Vagina (tissue), 2 donors: ENCODE data around the gene HCRT. TPM values are rescaled to one million over a fixed set of nuclear protein-coding genes. Genes with fewer than 3 reads are reported as not detected.
"Not testable (repeated sequence)": the region's sequence is repeated elsewhere in the genome, so short reads cannot be mapped to it uniquely, and the experiment has no call there.

Source experiments
- DNase-seq, 2 donors: peaks; one replicate each; pipeline ENCODE4 v3.0.0-alpha.2; 2017; ENCODE audit errors: extremely low spot score in 2 of 2
- H3K27ac ChIP-seq: fragments of 200-600 bp; sonication (generic); one replicate; pipeline ENCODE4 v1.5.1; 2019
- H3K27me3 ChIP-seq: fragments of 200-600 bp; sonication (generic); one replicate; pipeline ENCODE4 v1.5.1; 2019
- H3K36me3 ChIP-seq, 2 donors: fragments of 200-600 bp; sonication (generic); one replicate each; pipeline ENCODE4 v1.5.1; 2017 to 2019
- H3K4me1 ChIP-seq: fragments of 200-600 bp; sonication (generic); one replicate; pipeline ENCODE4 v1.5.1; 2019
- H3K4me3 ChIP-seq, 2 donors: fragments of 200-600 bp; sonication (generic); 1 replicate in 1 of 2; 2 replicates in 1 of 2; pipeline ENCODE4 v1.5.1; 2016 to 2019
- H3K9me3 ChIP-seq: fragments of 200-600 bp; sonication (generic); one replicate; pipeline ENCODE4 v1.5.1; 2019
- POLR2A ChIP-seq, 2 donors: fragments of 450-650 bp; IDR thresholded peaks; one replicate each; pipeline ENCODE4 v1.6.1; 2017; ENCODE audit warnings: antibody characterized with exemption in 2 of 2, mild to moderate bottlenecking in 2 of 2, moderate library complexity in 2 of 2
- POLR2AphosphoS5 ChIP-seq, 2 donors: sonication (generic); formaldehyde crosslinking; IDR thresholded peaks; one replicate each; pipeline ENCODE4 v1.9.0; 2017; ENCODE audit warnings: antibody characterized with exemption in 2 of 2, mild to moderate bottlenecking in 2 of 2, low read depth in 1 of 2; ENCODE audit not compliant: insufficient read depth in 1 of 2
- intact Hi-C: fragments of 100-400 bp; cut with DNase I; formaldehyde crosslinking; loops from one replicate; pipeline ENCODE4 v1.15.1; 2023
- total RNA-seq: library from RNA; depleted of rRNA; stranded (reverse); fragments of >200 nt; gene quantifications from one replicate; pipeline ENCODE4 v1.2.3, GENCODE V29; 2016
- TF ChIP-seq, protein P1 (sequence below), 3 experiments: fragments of 450-650 bp in 2 of 3; fragments of 200-600 bp in 1 of 3; sonication (generic) in 1 of 3; IDR thresholded peaks; one replicate each; pipeline ENCODE4 v1.5.1; 2017 to 2019; ENCODE audit warnings: antibody characterized with exemption in 3 of 3, mild to moderate bottlenecking in 2 of 3, moderate library complexity in 2 of 3

Gene HCRT
- total RNA-seq, 1 donor from 2014 or later, result not detected

- Histone ChIP-seq H3K27me3 (no peaks in the 10 kb centered on the region), H3K27ac (no peak overlapping the region), H3K36me3 (peaks cover 6 to 84% of the 10 kb centered on the region in 2 donors), H3K4me1 (no peaks in the 10 kb centered on the region), H3K9me3 (no peaks in the 10 kb centered on the region), H3K4me3 (no peak overlapping the region)
- no peak for DNase-seq
- TF ChIP-seq, protein P1, sequence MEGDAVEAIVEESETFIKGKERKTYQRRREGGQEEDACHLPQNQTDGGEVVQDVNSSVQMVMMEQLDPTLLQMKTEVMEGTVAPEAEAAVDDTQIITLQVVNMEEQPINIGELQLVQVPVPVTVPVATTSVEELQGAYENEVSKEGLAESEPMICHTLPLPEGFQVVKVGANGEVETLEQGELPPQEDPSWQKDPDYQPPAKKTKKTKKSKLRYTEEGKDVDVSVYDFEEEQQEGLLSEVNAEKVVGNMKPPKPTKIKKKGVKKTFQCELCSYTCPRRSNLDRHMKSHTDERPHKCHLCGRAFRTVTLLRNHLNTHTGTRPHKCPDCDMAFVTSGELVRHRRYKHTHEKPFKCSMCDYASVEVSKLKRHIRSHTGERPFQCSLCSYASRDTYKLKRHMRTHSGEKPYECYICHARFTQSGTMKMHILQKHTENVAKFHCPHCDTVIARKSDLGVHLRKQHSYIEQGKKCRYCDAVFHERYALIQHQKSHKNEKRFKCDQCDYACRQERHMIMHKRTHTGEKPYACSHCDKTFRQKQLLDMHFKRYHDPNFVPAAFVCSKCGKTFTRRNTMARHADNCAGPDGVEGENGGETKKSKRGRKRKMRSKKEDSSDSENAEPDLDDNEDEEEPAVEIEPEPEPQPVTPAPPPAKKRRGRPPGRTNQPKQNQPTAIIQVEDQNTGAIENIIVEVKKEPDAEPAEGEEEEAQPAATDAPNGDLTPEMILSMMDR (IDR thresholded peaks at IDR 0.05), result no peak
- TF ChIP-seq POLR2AphosphoS5 (IDR thresholded peaks at IDR 0.05; ENCODE audit: insufficient read depth in 1 of 2, low read depth in 1 of 2) (no peak), POLR2A (IDR thresholded peaks at IDR 0.05) (no peak)
- intact Hi-C loops, result no loop called here
Observed at GRCh38 chr17:42214156-42214555, 28.9 kb upstream of the HCRT start.

DNA sequence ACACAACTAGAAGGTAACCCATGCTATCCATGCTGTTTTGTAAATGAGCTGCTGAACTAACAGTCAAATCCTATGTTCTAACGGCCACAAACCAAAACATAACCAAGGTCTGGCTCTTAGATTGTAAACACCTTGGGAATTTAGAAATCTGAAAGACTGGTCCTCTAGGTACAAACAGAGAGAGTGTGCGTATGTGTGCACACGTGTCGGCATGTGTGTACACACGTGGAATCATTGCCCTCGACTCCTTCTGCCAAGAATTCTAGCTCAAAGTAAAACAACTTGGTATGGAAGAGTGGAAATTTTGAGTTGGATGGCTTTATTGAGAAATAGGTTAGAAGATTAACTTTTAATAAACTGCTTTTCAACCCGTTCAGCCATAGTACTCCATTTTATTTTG, 27.1 kb upstream of the HCRT start:
- Histone ChIP-seq H3K9me3 (no peaks in the 10 kb centered on the region), H3K27ac (peak overlapping the region; percentile 9), H3K4me3 (no peak overlapping the region), H3K36me3 (peaks cover 6 to 83% of the 10 kb centered on the region in 2 donors), H3K4me1 (no peaks in the 10 kb centered on the region), H3K27me3 (no peaks in the 10 kb centered on the region)
- DNase-seq, result no peak
- TF ChIP-seq, protein P1 (IDR thresholded peaks at IDR 0.05), result no peak
- TF ChIP-seq POLR2AphosphoS5 (IDR thresholded peaks at IDR 0.05; ENCODE audit: insufficient read depth in 1 of 2, low read depth in 1 of 2) (no peak), POLR2A (IDR thresholded peaks at IDR 0.05) (no peak)
- intact Hi-C loops, result no loop called here

GRCh38 chr17:42211921-42212341, 26.7 kb upstream of the HCRT start:
- H3K36me3 ChIP-seq, result peaks cover 6 to 83% of the 10 kb centered on the region in 2 donors
- DNase-seq, H3K4me3 ChIP-seq, intact Hi-C loops, H3K4me1 ChIP-seq, H3K9me3 ChIP-seq, H3K27me3 ChIP-seq: not testable (repeated sequence)
- peak overlapping the region; percentile 32 for H3K27ac ChIP-seq
- TF ChIP-seq POLR2AphosphoS5 (IDR thresholded peaks at IDR 0.05; ENCODE audit: insufficient read depth in 1 of 2, low read depth in 1 of 2), result peak in 1 of 2 donors; percentile 62

- Histone ChIP-seq H3K27me3 (no peaks in the 10 kb centered on the region), H3K36me3 (peaks cover 6 to 82% of the 10 kb centered on the region in 2 donors), H3K4me1 (no peaks in the 10 kb centered on the region), H3K9me3 (no peaks in the 10 kb centered on the region), H3K4me3 (no peak overlapping the region), H3K27ac (peak overlapping the region; percentile 5)
- intact Hi-C loops, result no loop called here
- TF ChIP-seq POLR2A (IDR thresholded peaks at IDR 0.05) (no peak), POLR2AphosphoS5 (IDR thresholded peaks at IDR 0.05; ENCODE audit: insufficient read depth in 1 of 2, low read depth in 1 of 2) (no peak)
- TF ChIP-seq, protein P1 (IDR thresholded peaks at IDR 0.05), result no peak
- no peak for DNase-seq
Observed at GRCh38 chr17:42210046-42210445, 24.8 kb upstream of the HCRT start.

GRCh38 chr17:42206153-42206612, 20.9 kb upstream of the HCRT start:
- H3K27ac ChIP-seq, H3K4me3 ChIP-seq, H3K27me3 ChIP-seq, H3K9me3 ChIP-seq, H3K4me1 ChIP-seq, intact Hi-C loops, DNase-seq: not testable (repeated sequence)
- H3K36me3 ChIP-seq, result peaks cover 2 to 82% of the 10 kb centered on the region in 2 donors

DNA sequence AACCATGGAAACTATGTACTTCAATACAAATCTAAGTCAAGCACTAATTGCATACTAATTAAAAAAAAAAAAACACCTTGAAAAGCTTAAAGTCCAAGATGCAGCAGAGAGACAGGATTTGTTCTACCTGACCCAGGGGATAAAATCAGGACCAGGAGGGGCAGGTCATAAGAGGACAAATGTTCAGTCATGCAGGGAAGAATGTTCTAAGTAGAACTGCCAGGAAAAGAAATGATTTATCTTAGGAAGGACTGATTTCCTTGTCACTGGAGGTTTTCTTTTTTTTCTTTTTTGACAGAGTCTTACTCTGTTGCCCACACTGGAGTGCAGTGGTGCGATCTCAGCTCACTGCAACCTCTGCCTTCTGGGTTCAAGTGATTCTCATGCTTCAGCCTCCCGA, 18.1 kb upstream of the HCRT start:
- Histone ChIP-seq H3K27me3 (no peaks in the 10 kb centered on the region), H3K4me3 (no peak overlapping the region), H3K27ac (no peak overlapping the region), H3K9me3 (no peaks in the 10 kb centered on the region), H3K36me3 (peaks cover 0 to 72% of the 10 kb centered on the region in 2 donors), H3K4me1 (no peaks in the 10 kb centered on the region)
- TF ChIP-seq, protein P1 (IDR thresholded peaks at IDR 0.05), result no peak
- TF ChIP-seq POLR2AphosphoS5 (IDR thresholded peaks at IDR 0.05; ENCODE audit: insufficient read depth in 1 of 2, low read depth in 1 of 2) (no peak), POLR2A (IDR thresholded peaks at IDR 0.05) (no peak)
- intact Hi-C loops, result no loop called here
- DNase-seq, result no peak
